GM23338 (cell line): ENCODE measurements around the gene CHRM4. TPM values are rescaled to one million over a fixed set of nuclear protein-coding genes. Genes with fewer than 3 reads are reported as not detected.

Source experiments
- ATAC-seq: fragments of 200-7000 bp; cut with Tn5 transposase; 3 replicates; pipeline ENCODE4 v1.9.1; 2020
- DNase-seq: peaks from one replicate; pipeline ENCODE4 v3.0.0-alpha.2; 2015; ENCODE audit warnings: low spot score
- H2AFZ ChIP-seq: fragments of 200-600 bp; sonication (generic); 2 replicates; pipeline ENCODE4 v1.8.0; 2016; ENCODE audit warnings: antibody characterized with exemption, mild to moderate bottlenecking, moderate library complexity
- H3F3A ChIP-seq: fragments of 200-600 bp; sonication (generic); replicated peaks from 2 replicates; pipeline ENCODE4 v1.8.0; 2017; ENCODE audit warnings: antibody characterized with exemption, mixed run types, low read depth
- H3K27ac ChIP-seq: fragments of 200-600 bp; sonication (generic); 2 replicates; pipeline ENCODE4 v1.6.1; 2016; ENCODE audit warnings: low read depth
- H3K27me3 ChIP-seq: fragments of 200-600 bp; sonication (generic); 2 replicates; pipeline ENCODE4 v1.8.0; 2016; ENCODE audit warnings: mild to moderate bottlenecking, mixed run types, moderate library complexity; ENCODE audit not compliant: insufficient read depth
- H3K36me3 ChIP-seq: fragments of 200-600 bp; sonication (generic); 2 replicates; pipeline ENCODE4 v1.8.0; 2016; ENCODE audit warnings: mild to moderate bottlenecking; ENCODE audit not compliant: insufficient read depth
- H3K4me1 ChIP-seq: fragments of 200-600 bp; sonication (generic); 2 replicates; pipeline ENCODE4 v1.8.0; 2016; ENCODE audit warnings: mild to moderate bottlenecking, moderate library complexity; ENCODE audit not compliant: insufficient read depth
- H3K4me2 ChIP-seq: fragments of 200-600 bp; sonication (generic); 2 replicates; pipeline ENCODE4 v1.7.1; 2017; ENCODE audit warnings: mixed run types
- H3K4me3 ChIP-seq: fragments of 200-600 bp; sonication (generic); 2 replicates; pipeline ENCODE4 v1.6.1; 2016; ENCODE audit warnings: mixed run types
- H3K79me2 ChIP-seq: fragments of 200-600 bp; sonication (generic); replicated peaks from 2 replicates; pipeline ENCODE4 v1.8.0; 2017; ENCODE audit warnings: mild to moderate bottlenecking; ENCODE audit not compliant: insufficient read depth
- H3K9me2 ChIP-seq: fragments of 200-600 bp; sonication (generic); 2 replicates; pipeline ENCODE4 v1.8.0; 2017; ENCODE audit not compliant: insufficient read depth
- H4K20me1 ChIP-seq: fragments of 200-600 bp; sonication (generic); replicated peaks from 2 replicates; pipeline ENCODE4 v1.8.0; 2017; ENCODE audit warnings: mild to moderate bottlenecking; ENCODE audit not compliant: insufficient read depth
- H3K27ac Mint-ChIP-seq: 2 replicates; pipeline ENCODE4 v1.8.0; 2020; ENCODE audit warnings: inconsistent platforms, mild to moderate bottlenecking, moderate library complexity, mixed read lengths
- H3K27me3 Mint-ChIP-seq: 3 replicates; pipeline ENCODE4 v1.8.0; 2022; ENCODE audit warnings: low read depth, mild to moderate bottlenecking, moderate library complexity, mixed read lengths, inconsistent platforms; ENCODE audit not compliant: insufficient read depth, poor library complexity
- H3K36me3 Mint-ChIP-seq: 3 replicates; pipeline ENCODE4 v1.8.0; 2021; ENCODE audit warnings: low read depth, mild to moderate bottlenecking, inconsistent platforms, moderate library complexity, mixed read lengths
- H3K4me1 Mint-ChIP-seq: 3 replicates; pipeline ENCODE4 v1.8.0; 2020; ENCODE audit warnings: mild to moderate bottlenecking, inconsistent platforms, mixed read lengths
- H3K4me3 Mint-ChIP-seq: 3 replicates; pipeline ENCODE4 v1.8.0; 2021; ENCODE audit warnings: moderate library complexity, mild to moderate bottlenecking, inconsistent platforms, mixed read lengths
- H3K9me3 Mint-ChIP-seq: 3 replicates; pipeline ENCODE4 v1.8.0; 2020; ENCODE audit warnings: moderate library complexity, mild to moderate bottlenecking, inconsistent platforms, mixed read lengths
- EZH2 ChIP-seq: fragments of 200-600 bp; sonication (generic); IDR thresholded peaks from one replicate; pipeline ENCODE4 v1.8.0; 2017; ENCODE audit warnings: antibody characterized with exemption, mild to moderate bottlenecking, low read depth; ENCODE audit not compliant: unreplicated experiment
- JUNB ChIP-seq: IDR thresholded peaks from one replicate; pipeline ENCODE4 v1.6.1; 2016; ENCODE audit warnings: antibody characterized with exemption; ENCODE audit not compliant: unreplicated experiment
- ZNF462 ChIP-seq: fragments of 250-450 bp; sonication (Bioruptor Pico); IDR thresholded peaks from 2 replicates; pipeline ENCODE4 v1.5.0; 2020; ENCODE audit warnings: mild to moderate bottlenecking, moderate library complexity
- polyA plus RNA-seq: library from polyadenylated mRNA; unstranded; fragments of >200 nt; fragmentation: Nextera tagmentation; extraction: Ambion mirVana; gene quantifications from 2 replicates; pipeline ENCODE4 v1.2.1, GENCODE V29; 2016
- total RNA-seq: library from RNA; depleted of rRNA; stranded (reverse); fragments of >200 nt; shearing (Covaris generic); gene quantifications from 2 replicates; pipeline ENCODE4 v1.2.3, GENCODE V29; 2014

Gene CHRM4
- total and polyA plus RNA-seq, 2 experiments from 2014 or later, result 0.97 TPM; not detected in 1

GRCh38 chr11:46390331-46391171 is 1.0 kb downstream of the CHRM4 start:
- peaks cover 28% of the 10 kb centered on the region for H3K4me1 ChIP-seq
- H2AFZ ChIP-seq, result peak overlapping the region; percentile 28; the same call in 1 of the 2 replicates
- H3K79me2 ChIP-seq, result no peaks in the 10 kb centered on the region
- H3K4me1 Mint-ChIP-seq, result peaks cover 30% of the 10 kb centered on the region
- H3K4me2 ChIP-seq, result peak overlapping the region; percentile 88
- H3K36me3 Mint-ChIP-seq, result no peaks in the 10 kb centered on the region; the same call in 2 of the 3 replicates
- H4K20me1 ChIP-seq, result peaks cover 7% of the 10 kb centered on the region
- H3K27me3 ChIP-seq, result peaks cover 63% of the 10 kb centered on the region
- peak overlapping the region; percentile 76 for H3K4me3 ChIP-seq
- TF ChIP-seq ZNF462 (CRISPR knock-in tag) (no peak), EZH2 (peak; percentile 54), JUNB (no peak)
- peak overlapping the region; percentile 69 for H3K4me3 Mint-ChIP-seq
- ATAC-seq, result peak; percentile 0; the same call in 2 of the 3 replicates
- DNase-seq, result peak; percentile 48
- H3K27ac ChIP-seq, result no peak overlapping the region
- H3K9me3 Mint-ChIP-seq, result no peaks in the 10 kb centered on the region; the same call in 1 of the 3 replicates
- no peaks in the 10 kb centered on the region for H3K36me3 ChIP-seq
- H3F3A ChIP-seq, result peaks cover 18% of the 10 kb centered on the region
- H3K9me2 ChIP-seq, result no peaks in the 10 kb centered on the region
- peaks cover 62% of the 10 kb centered on the region for H3K27me3 Mint-ChIP-seq
- no peak overlapping the region for H3K27ac Mint-ChIP-seq
